IMR-90 (cell line): ENCODE results near the gene COPB1. TPM values are rescaled to one million over a fixed set of nuclear protein-coding genes. Genes with fewer than 3 reads are reported as not detected.

Source experiments
- ATAC-seq: fragments of 200-7000 bp; cut with Tn5 transposase; 2 replicates; pipeline ENCODE4 v1.9.1; 2020; ENCODE audit warnings: low read depth, mild to moderate bottlenecking, moderate library complexity
- BruUV-seq: library from RNA; stranded (reverse); fragments of 400-500 nt; replicated peaks from 2 replicates; lab custom pipeline; 2021; lab: Mats Ljungman, UMichigan
- CTCF ChIA-PET: fragments of 300-600 bp; formaldehyde crosslinking; extraction: SDS; loops from one replicate; lab custom pipeline; 2021; ENCODE audit warnings: antibody characterized with exemption; lab: Yijun Ruan, JAX
- POLR2A ChIA-PET: fragments of 300-600 bp; sonication (Branson Sonifier 250); formaldehyde crosslinking; loops from one replicate; lab custom pipeline; 2022; ENCODE audit warnings: antibody characterized with exemption; ENCODE audit not compliant: unreplicated experiment; lab: Charles Lee
- DNase-seq: peaks from one replicate; pipeline ENCODE4 v3.0.0; 2013
- H2AFZ ChIP-seq: replicated peaks from 2 replicates; pipeline ENCODE3; 2013; ENCODE audit warnings: low read length, mild to moderate bottlenecking; ENCODE audit not compliant: poor library complexity
- H2AK5ac ChIP-seq: 2 replicates; pipeline ENCODE4 v1.6.1; 2013; ENCODE audit warnings: low read depth, low read length, inconsistent platforms
- H2AK9ac ChIP-seq: replicated peaks from 2 replicates; pipeline ENCODE3; 2013; ENCODE audit warnings: mild to moderate bottlenecking, low read depth, low read length, moderate library complexity; ENCODE audit not compliant: poor library complexity
- H2BK120ac ChIP-seq: 2 replicates; pipeline ENCODE4 v1.6.1; 2013; ENCODE audit warnings: low read depth, low read length, inconsistent platforms
- H2BK15ac ChIP-seq: 3 replicates; pipeline ENCODE4 v1.6.1; 2013; ENCODE audit warnings: low read depth, low read length, inconsistent platforms
- H2BK20ac ChIP-seq: 2 replicates; pipeline ENCODE4 v1.6.1; 2013; ENCODE audit warnings: low read depth, mild to moderate bottlenecking, inconsistent platforms, low read length, moderate library complexity
- H2BK5ac ChIP-seq: 2 replicates; pipeline ENCODE4 v1.6.1; 2013; ENCODE audit warnings: mild to moderate bottlenecking, low read depth, low read length, inconsistent platforms; ENCODE audit not compliant: poor library complexity, severe bottlenecking
- H3K14ac ChIP-seq: replicated peaks from 2 replicates; pipeline ENCODE4 v1.6.1; 2013; ENCODE audit warnings: low read depth, low read length, inconsistent platforms
- H3K18ac ChIP-seq: 2 replicates; pipeline ENCODE4 v1.6.1; 2013; ENCODE audit warnings: low read depth, low read length, control low read depth
- H3K23ac ChIP-seq: 2 replicates; pipeline ENCODE4 v1.6.1; 2013; ENCODE audit warnings: low read depth, low read length, inconsistent platforms
- H3K27ac ChIP-seq: 2 replicates; pipeline ENCODE4 v1.5.1; 2013; ENCODE audit warnings: mild to moderate bottlenecking, control low read depth, low read length; ENCODE audit not compliant: insufficient read depth
- H3K27me3 ChIP-seq: 2 replicates; pipeline ENCODE4 v1.6.1; 2013; ENCODE audit warnings: low read length; ENCODE audit not compliant: control insufficient read depth, insufficient read depth
- H3K36me3 ChIP-seq: 2 replicates; pipeline ENCODE4 v1.6.1; 2013; ENCODE audit warnings: low read length, mixed read lengths; ENCODE audit not compliant: control insufficient read depth, insufficient read depth
- H3K4ac ChIP-seq: 2 replicates; pipeline ENCODE4 v1.6.1; 2013; ENCODE audit warnings: low read depth, low read length, inconsistent platforms
- H3K4me1 ChIP-seq: 2 replicates; pipeline ENCODE4 v1.6.1; 2013; ENCODE audit warnings: low read length, mixed read lengths; ENCODE audit not compliant: control insufficient read depth, insufficient read depth
- H3K4me2 ChIP-seq: 2 replicates; pipeline ENCODE4 v1.6.1; 2013; ENCODE audit warnings: low read depth, mild to moderate bottlenecking, control low read depth, low read length, moderate library complexity
- H3K4me3 ChIP-seq: 2 replicates; pipeline ENCODE4 v1.5.1; 2013; ENCODE audit warnings: low read depth, mild to moderate bottlenecking, control low read depth, low read length, moderate library complexity; ENCODE audit not compliant: insufficient read depth
- H3K56ac ChIP-seq: 2 replicates; pipeline ENCODE4 v1.6.1; 2013; ENCODE audit warnings: low read length, inconsistent platforms; ENCODE audit not compliant: insufficient read depth; ENCODE audit errors: extremely low read depth
- H3K79me1 ChIP-seq, 2 experiments: 2 replicates each; pipeline ENCODE4 v1.6.1; 2013; ENCODE audit warnings: low read length in 2 of 2, inconsistent platforms in 1 of 2, low read depth in 1 of 2
- H3K9ac ChIP-seq: 2 replicates; pipeline ENCODE4 v1.6.1; 2013; ENCODE audit warnings: low read depth, low read length, control low read depth
- H3K9me1 ChIP-seq: 2 replicates; pipeline ENCODE4 v1.6.1; 2013; ENCODE audit warnings: low read length, inconsistent platforms; ENCODE audit not compliant: insufficient read depth
- H3K9me3 ChIP-seq: 2 replicates; pipeline ENCODE4 v1.6.1; 2013; ENCODE audit warnings: low read length; ENCODE audit not compliant: control insufficient read depth, insufficient read depth
- H4K20me1 ChIP-seq: 2 replicates; pipeline ENCODE4 v1.6.1; 2013; ENCODE audit warnings: low read length, inconsistent platforms; ENCODE audit not compliant: insufficient read depth
- H4K5ac ChIP-seq: 2 replicates; pipeline ENCODE4 v1.6.1; 2013; ENCODE audit warnings: mild to moderate bottlenecking, low read depth, low read length, control low read depth
- H4K8ac ChIP-seq, 2 experiments: 2 replicates each; pipeline ENCODE4 v1.6.1; 2013; ENCODE audit warnings: low read depth in 2 of 2, low read length in 2 of 2, control low read depth in 1 of 2, inconsistent platforms in 1 of 2
- H4K91ac ChIP-seq: 2 replicates; pipeline ENCODE4 v1.6.1; 2013; ENCODE audit warnings: low read depth, low read length, inconsistent platforms; ENCODE audit not compliant: insufficient read depth
- BHLHE40 ChIP-seq: fragments of 150-350 bp; IDR thresholded peaks from 2 replicates; pipeline ENCODE4 v1.6.1; 2016; ENCODE audit warnings: mild to moderate bottlenecking, low read depth, low read length
- CEBPB ChIP-seq: IDR thresholded peaks from 2 replicates; pipeline ENCODE4 v1.6.1; 2012; ENCODE audit warnings: low read depth, low read length, improper control_type of control experiment
- ELK1 ChIP-seq: fragments of 150-350 bp; IDR thresholded peaks from 2 replicates; pipeline ENCODE4 v1.6.1; 2016; ENCODE audit warnings: low read depth, mild to moderate bottlenecking, low read length, moderate library complexity, borderline replicate concordance
- NFE2L2 ChIP-seq: fragments of 150-350 bp; IDR thresholded peaks from 2 replicates; pipeline ENCODE4 v1.6.1; 2016; ENCODE audit warnings: low read depth, mild to moderate bottlenecking, low read length
- WGBS, 2 experiments: methylation state at CpG; one replicate each; pipeline versions ENCODE4 v1.1.5 to v1.1.7; 2013; ENCODE audit warnings: missing lambda C conversion rate in 2 of 2; ENCODE audit not compliant: insufficient read length in 1 of 2; ENCODE audit errors: extremely low coverage in 2 of 2; 5-methylcytosine and 5-hydroxymethylcytosine counted together
- dilution Hi-C: fragments of 300-500 bp; cut with HindIII; formaldehyde crosslinking; loops from one replicate; pipeline ENCODE4 v1.14.3; 2018; ENCODE audit warnings: low sequenced_read_pairs; ENCODE audit not compliant: unreplicated experiment
- in situ Hi-C: fragments of 300-500 bp; cut with MboI; formaldehyde crosslinking; loops from 3 replicates; pipeline ENCODE4 v1.14.3; 2019; ENCODE audit warnings: low sequenced_read_pairs, inconsistent platforms, mixed read lengths
- intact Hi-C: fragments of 100-400 bp; cut with micrococcal nuclease; formaldehyde crosslinking; loops from 2 replicates; pipeline ENCODE4 v1.10.0; 2022
- polyA plus RNA-seq, 3 experiments: library from polyadenylated mRNA; depleted of rRNA; stranded (reverse); fragments of >200 nt; gene quantifications; 2 replicates each; pipeline ENCODE4 v1.2.3, GENCODE V29; 2012; ENCODE audit warnings: low replicate concordance in 1 of 3
- total RNA-seq: library from RNA; depleted of rRNA; stranded (reverse); fragments of >200 nt; gene quantifications from 2 replicates; pipeline ENCODE4 v1.2.3, GENCODE V29; 2012

COPB1 gene
- total and polyA plus RNA-seq, 2 of the 4 experiments (the other 2 are of a cell fraction) = 136 to 341 TPM

DNA sequence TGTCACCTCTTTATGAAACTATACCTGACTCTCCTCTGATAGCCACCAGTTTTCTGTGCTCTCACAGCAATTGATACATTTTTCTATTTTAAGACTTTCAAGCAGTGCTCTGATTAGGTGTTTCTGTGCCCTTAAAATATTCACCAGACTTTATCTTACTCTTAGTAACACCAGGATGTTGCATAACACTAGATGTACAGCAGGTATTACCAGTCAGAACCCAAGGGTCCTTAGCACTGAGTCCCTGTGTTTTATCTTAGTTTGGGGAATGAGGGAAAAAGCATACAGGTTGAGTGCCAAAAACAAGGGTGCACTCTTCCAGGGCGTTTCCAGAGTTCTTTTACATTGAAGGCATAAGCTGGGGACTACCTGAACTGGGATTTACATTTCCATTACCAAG is 51.4 kb downstream of the COPB1 start:
- Histone ChIP-seq H3K4ac (no peak overlapping the region), H3K4me1 (peaks cover 3% of the 10 kb centered on the region), H2BK20ac (peak overlapping the region; percentile 63; the same call in 1 of the 2 replicates), H4K5ac (no peak overlapping the region), H3K56ac (no peak overlapping the region), H3K4me3 (no peak overlapping the region), H3K79me1 (no peaks in the 10 kb centered on the region), H4K8ac (no peak overlapping the region), H3K36me3 (peaks cover 2% of the 10 kb centered on the region; the same call in 1 of the 2 replicates), H2AK9ac (no peak overlapping the region), H2BK120ac (peak overlapping the region; percentile 49; the same call in 1 of the 2 replicates), H2BK5ac (no peak overlapping the region), H2AFZ (no peak overlapping the region), H3K9ac (no peak overlapping the region), H4K20me1 (no peaks in the 10 kb centered on the region), H2BK15ac (no peak overlapping the region), H3K9me1 (peaks cover 8% of the 10 kb centered on the region), H3K14ac (no peak overlapping the region), H4K91ac (no peak overlapping the region), H3K18ac (no peak overlapping the region), H3K4me2 (no peak overlapping the region), H3K23ac (no peak overlapping the region), H3K27me3 (no peaks in the 10 kb centered on the region), H3K27ac (no peak overlapping the region), H3K9me3 (no peaks in the 10 kb centered on the region), H2AK5ac (no peak overlapping the region)
- TF ChIP-seq CEBPB = peak; percentile 36; the same call in 1 of the 2 replicates
- TF ChIP-seq ELK1 = no peak
- TF ChIP-seq BHLHE40 = no peak
- TF ChIP-seq NFE2L2 = no peak
- POLR2A ChIA-PET = no interaction called here
- CTCF ChIA-PET = interaction anchor here (0.6 kb wide), 1 partner anchor 136 kb away, joined by 3 read pairs; no protein-coding TSS in a partner anchor
- DNase-seq (no peak), ATAC-seq (no peak)
- in situ Hi-C loops (no loop called here), intact Hi-C loops (no loop called here), dilution Hi-C loops (no loop called here)
- WGBS, 2 experiments = no CpG with 5 or more reads among the region's 1 CpG
- no TSS peak for BruUV-seq
